Measurements from ENCODE around the gene CLEC3B.

CLEC3B gene

GRCh38 chr3:45042162-45042561, 16.1 kb downstream of the CLEC3B start:
- Histone ChIP-seq H3K27ac (replicated peaks) (no peak overlapping the region), H3K4me3 (replicated peaks; ENCODE audit: insufficient read depth, low read length) (no peak overlapping the region), H3K27me3 (ENCODE audit: insufficient read depth, poor library complexity, severe bottlenecking) (no peaks in the 10 kb centered on the region)
- no peak for DNase-seq (ENCODE audit: low read depth in 1 of 2, low spot score in 1 of 2)
- TF ChIP-seq CTCF (IDR thresholded peaks at IDR 0.05; ENCODE audit: insufficient read depth, low read length), result no peak
- TF ChIP-seq POLR2AphosphoS5 (IDR thresholded peaks at IDR 0.05; ENCODE audit: low read depth), result no peak
- TF ChIP-seq GABPA (IDR thresholded peaks at IDR 0.05; ENCODE audit: low read depth), result no peak
- no peak for TF ChIP-seq REST (IDR thresholded peaks at IDR 0.05; ENCODE audit: insufficient replicate concordance, low read depth)
- TF ChIP-seq SPI1 (IDR thresholded peaks at IDR 0.05; ENCODE audit: borderline replicate concordance, low read depth), result no peak

GRCh38 chr3:45043728-45044299, 17.7 kb downstream of the CLEC3B start:
- Histone ChIP-seq H3K4me3 (replicated peaks; ENCODE audit: insufficient read depth, low read length) (no peak overlapping the region), H3K27me3 (ENCODE audit: insufficient read depth, poor library complexity, severe bottlenecking) (no peaks in the 10 kb centered on the region), H3K27ac (replicated peaks) (no peak overlapping the region)
- TF ChIP-seq GABPA (IDR thresholded peaks at IDR 0.05; ENCODE audit: low read depth), result no peak
- peak in 1 of 2 experiments; percentile 47 for DNase-seq (ENCODE audit: low read depth in 1 of 2, low spot score in 1 of 2)

GRCh38 chr3:45048244-45048643, 22.1 kb downstream of the CLEC3B start:
- Histone ChIP-seq H3K27me3 (ENCODE audit: insufficient read depth, poor library complexity, severe bottlenecking) (no peaks in the 10 kb centered on the region), H3K4me3 (replicated peaks; ENCODE audit: insufficient read depth, low read length) (no peak overlapping the region), H3K27ac (replicated peaks) (no peak overlapping the region)
- DNase-seq (ENCODE audit: low read depth in 1 of 2, low spot score in 1 of 2), result no peak
- TF ChIP-seq CTCF (IDR thresholded peaks at IDR 0.05; ENCODE audit: insufficient read depth, low read length) (no peak), POLR2AphosphoS5 (IDR thresholded peaks at IDR 0.05; ENCODE audit: low read depth) (no peak), SPI1 (IDR thresholded peaks at IDR 0.05; ENCODE audit: borderline replicate concordance, low read depth) (no peak), REST (IDR thresholded peaks at IDR 0.05; ENCODE audit: insufficient replicate concordance, low read depth) (no peak), GABPA (IDR thresholded peaks at IDR 0.05; ENCODE audit: low read depth) (no peak)

- Histone ChIP-seq H3K4me3 (replicated peaks; ENCODE audit: insufficient read depth, low read length) (no peak overlapping the region), H3K27ac (replicated peaks) (no peak overlapping the region), H3K27me3 (ENCODE audit: insufficient read depth, poor library complexity, severe bottlenecking) (no peaks in the 10 kb centered on the region)
- DNase-seq (ENCODE audit: low read depth in 1 of 2, low spot score in 1 of 2), result no peak
- TF ChIP-seq SPI1 (IDR thresholded peaks at IDR 0.05; ENCODE audit: borderline replicate concordance, low read depth) (no peak), REST (IDR thresholded peaks at IDR 0.05; ENCODE audit: insufficient replicate concordance, low read depth) (no peak), GABPA (IDR thresholded peaks at IDR 0.05; ENCODE audit: low read depth) (no peak), CTCF (IDR thresholded peaks at IDR 0.05; ENCODE audit: insufficient read depth, low read length) (no peak), POLR2AphosphoS5 (IDR thresholded peaks at IDR 0.05; ENCODE audit: low read depth) (no peak)
Measured at GRCh38 chr3:45049807-45050206, 23.7 kb downstream of the CLEC3B start.
